NCI-H2081 treated with DMSO at 0.1 percent for 48 hours (cell line): ENCODE results near the gene HES4.
"Not testable (repeated sequence)": the region's sequence is repeated elsewhere in the genome, so short reads cannot be mapped to it uniquely, and the experiment has no call there.

Experiments
- DNase-seq: peaks from one replicate; lab custom pipeline; 2025; lab: John Stamatoyannopoulos, UW

HES4 gene

GRCh38 chr1:1017397-1018320 is 17.8 kb upstream of the HES4 start:
- not testable (repeated sequence) for DNase-seq

GRCh38 chr1:1014799-1015681 is 15.1 kb upstream of the HES4 start:
- no peak for DNase-seq

GRCh38 chr1:1013922-1014648 is 14.2 kb upstream of the HES4 start:
- no peak for DNase-seq

GRCh38 chr1:1013105-1013921 is 13.4 kb upstream of the HES4 start, which contains the start of gene ISG15:
TSS of gene ISG15 (plus strand) at chr1:1013497. CDS start at chr1:1013574, 77 bp downstream.
- DNase-seq = no peak

- not testable (repeated sequence) for DNase-seq
These were observed 12.8 kb upstream of the HES4 start for GRCh38 chr1:1012736-1013104.

GRCh38 chr1:1011396-1011949 is 11.6 kb upstream of the HES4 start:
- DNase-seq = no peak

DNA sequence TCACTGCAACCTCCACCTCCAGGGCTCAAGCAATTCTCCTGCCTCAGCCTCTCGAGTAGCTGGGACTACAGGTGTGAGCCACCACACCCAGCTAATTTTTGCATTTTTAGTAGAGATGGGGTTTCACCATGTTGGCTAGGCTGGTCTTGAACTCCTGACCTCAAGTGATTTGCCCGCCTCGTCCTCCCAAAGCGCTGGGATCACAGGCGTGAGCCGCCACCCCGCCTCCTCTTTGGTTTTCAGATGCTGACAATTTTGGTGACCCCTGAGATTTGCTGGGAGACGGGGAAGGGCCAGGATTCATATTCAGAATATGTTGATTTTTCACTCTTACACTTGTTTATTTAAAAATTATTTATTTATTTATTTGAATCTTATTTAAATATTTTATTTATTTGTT is 10.2 kb upstream of the HES4 start:
- not testable (repeated sequence) for DNase-seq

DNA sequence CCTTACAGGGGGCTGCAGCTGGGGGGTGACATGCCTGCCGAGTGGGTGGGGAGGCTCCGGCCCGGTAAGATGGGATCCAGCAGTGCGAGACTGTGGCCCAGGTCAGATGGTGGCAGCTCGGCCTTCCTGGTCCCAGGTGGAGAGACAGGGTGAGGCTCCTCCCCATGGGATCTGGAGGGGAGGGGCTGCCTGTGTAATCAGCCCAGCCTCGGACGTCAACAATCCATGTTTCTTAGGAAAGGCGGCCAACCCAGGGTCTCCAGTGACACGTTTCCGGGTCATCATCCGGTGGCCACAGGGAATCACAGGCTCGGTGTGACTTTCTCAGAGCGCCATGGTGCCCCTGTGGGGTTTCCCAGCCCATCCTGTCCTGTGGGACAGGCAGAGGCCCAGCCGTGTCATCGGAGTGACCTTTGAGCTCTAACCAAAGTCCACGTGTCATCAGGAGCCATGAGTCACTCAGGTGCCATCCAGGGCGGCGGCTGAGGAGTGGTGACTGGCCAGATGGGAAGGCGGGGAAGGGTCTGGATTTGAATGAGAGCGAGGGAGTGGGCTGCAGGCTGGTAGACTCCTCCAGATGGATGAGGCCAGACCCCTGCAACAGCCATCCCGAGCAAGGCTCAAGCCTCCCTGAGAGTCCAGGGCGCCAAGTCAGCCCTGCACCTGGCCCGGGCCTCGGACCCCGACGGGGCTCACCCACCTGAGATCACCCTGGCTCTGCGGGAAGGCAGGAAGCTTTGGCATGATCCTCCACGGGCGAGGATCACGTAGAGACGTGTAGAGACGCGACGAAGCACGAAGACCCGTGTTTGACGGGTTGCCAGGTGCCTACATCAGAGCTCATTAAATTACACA is 6.6 kb upstream of the HES4 start:
- no peak for DNase-seq

- DNase-seq = no peak
These were observed 5.9 kb upstream of the HES4 start for GRCh38 chr1:1005774-1006304.

- no peak for DNase-seq
These were observed 5.1 kb upstream of the HES4 start for GRCh38 chr1:1004780-1005697.

DNA sequence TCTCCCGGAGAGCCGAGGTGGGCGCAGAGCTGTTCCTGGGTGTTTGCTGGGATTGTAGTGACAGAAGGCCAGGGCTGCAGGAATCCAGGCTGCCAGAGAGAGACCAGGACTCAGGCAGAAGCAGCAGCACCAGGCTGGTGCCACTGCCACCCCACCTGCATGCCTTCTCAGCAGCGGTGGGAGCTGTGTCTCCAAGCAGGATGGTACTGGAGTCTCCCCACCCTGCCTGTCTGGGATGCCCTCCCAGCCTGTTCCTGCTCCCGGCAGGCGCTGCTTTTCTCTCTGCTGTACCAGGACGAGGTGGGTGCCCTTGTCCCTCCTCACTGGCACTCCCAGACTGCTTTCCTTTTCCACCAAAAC is 4.5 kb upstream of the HES4 start:
- no peak for DNase-seq

DNA sequence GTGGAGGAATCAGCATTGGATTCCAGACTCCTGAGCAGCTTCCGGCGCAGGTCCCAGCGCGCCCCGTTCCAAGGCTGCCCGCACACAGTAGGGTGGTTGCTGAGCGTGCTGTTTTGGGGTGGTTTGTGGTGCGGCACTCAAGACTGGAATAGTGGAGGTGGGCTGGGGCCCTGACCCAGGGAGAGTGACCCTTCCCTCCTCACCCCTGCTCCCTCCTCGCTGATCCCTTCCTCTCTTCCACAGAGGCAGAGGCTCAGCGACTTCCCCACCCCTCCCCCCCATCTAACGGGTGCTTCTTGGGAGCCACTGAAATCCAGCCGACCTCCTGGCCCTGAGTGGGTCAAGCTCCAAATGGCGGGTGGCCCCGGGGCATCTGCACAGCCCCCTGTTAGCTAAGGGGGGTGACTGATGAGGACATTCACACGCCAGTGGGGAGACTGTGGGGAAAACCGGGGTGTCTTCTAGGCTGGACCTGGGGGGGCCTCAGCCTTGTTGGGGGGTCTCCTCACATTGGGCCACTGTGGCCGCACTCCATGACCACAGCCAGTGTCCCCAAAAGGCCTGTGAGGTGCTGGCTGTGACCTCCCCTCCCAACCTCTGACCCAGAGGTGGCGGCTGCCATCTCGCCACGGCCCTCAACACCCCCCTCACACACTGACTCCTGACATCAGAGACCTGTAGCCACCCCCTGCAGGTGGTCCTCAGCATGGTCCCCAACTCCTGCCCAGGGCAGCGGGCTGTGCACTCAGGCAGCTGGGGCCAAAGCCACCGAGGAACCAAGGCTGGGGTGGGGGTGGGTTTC is 3.9 kb upstream of the HES4 start:
- no peak for DNase-seq

GRCh38 chr1:1001057-1001783 is 1.3 kb upstream of the HES4 start:
- no peak for DNase-seq

DNA sequence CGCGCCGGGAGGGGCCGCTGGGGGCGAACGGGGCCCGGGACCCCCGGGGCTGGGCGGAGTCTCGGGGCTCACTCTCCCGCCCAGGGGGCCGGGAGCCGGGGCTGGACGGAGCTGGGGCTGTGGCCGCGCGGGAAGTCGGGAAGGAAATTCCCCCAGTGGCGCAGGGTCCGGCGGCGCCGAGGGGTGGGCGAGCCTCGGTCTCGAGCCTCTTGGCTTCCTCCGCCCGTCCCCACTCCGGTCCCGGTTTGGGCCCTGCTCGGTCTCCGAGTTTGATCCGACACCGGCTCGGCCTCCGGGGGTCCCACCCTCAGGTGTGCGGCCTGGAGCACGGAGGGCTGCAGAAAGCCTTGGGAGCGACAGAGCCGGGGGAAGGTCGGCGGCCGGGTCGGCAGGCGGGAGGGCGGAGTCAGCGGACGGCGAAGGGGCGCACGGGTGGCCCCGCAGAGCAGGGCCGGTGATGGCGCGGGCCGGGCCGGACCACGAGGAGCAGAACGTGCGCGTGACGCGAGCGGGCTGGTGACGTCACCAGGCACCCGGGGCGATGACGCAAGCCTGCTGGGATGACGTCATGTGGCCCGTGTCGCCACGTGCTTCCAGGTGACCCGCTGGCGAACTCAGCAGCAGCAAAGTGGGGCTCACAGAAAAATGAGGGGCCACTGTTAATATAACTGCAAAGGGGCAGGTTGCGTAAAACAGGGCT is 610 bp upstream of the HES4 start:
- no peak for DNase-seq

GRCh38 chr1:998995-999724 is 737 bp downstream of the HES4 start:
- no peak for DNase-seq

- DNase-seq = no peak
These were observed 1.2 kb downstream of the HES4 start for GRCh38 chr1:998745-998994.
